ENCODE measurements around the gene GTF2IRD1. TPM values are rescaled to one million over a fixed set of nuclear protein-coding genes. Genes with fewer than 3 reads are reported as not detected.

Gene GTF2IRD1
- total RNA-seq, 1 experiment from 2014 or later = 54.0 TPM

- CTCF ChIA-PET = interaction anchor here (0.7 to 0.8 kb wide), 3 partner anchors 71 to 131 kb away, joined by 4 to 7 read pairs (median 5); no protein-coding TSS in a partner anchor
Observed at GRCh38 chr7:74449144-74449543, 4.6 kb upstream of the GTF2IRD1 start.

GRCh38 chr7:74449809-74450397 lies 3.8 kb upstream of the GTF2IRD1 start:
- DNase-seq (ENCODE audit: low read depth, low spot score) (peak; percentile 56), ATAC-seq (no peak; the same call in 1 of the 2 replicates)
- Histone ChIP-seq H3K27ac (ENCODE audit: low read length) (no peak overlapping the region), H3K27me3 (ENCODE audit: control insufficient read depth, insufficient read depth, low read length) (no peaks in the 10 kb centered on the region), H3K4me3 (ENCODE audit: low read depth in 2 of 2, low read length in 2 of 2) (no peak overlapping the region), H3K4me1 (ENCODE audit: control insufficient read depth, insufficient read depth, low read length) (peaks cover 16% of the 10 kb centered on the region), H3K9me3 (ENCODE audit: control insufficient read depth, insufficient read depth, low read depth, low read length) (no peaks in the 10 kb centered on the region), H3K36me3 (ENCODE audit: control insufficient read depth, insufficient read depth, low read length) (no peaks in the 10 kb centered on the region; the same call in 1 of the 2 replicates)
- intact Hi-C loops (cut with micrococcal nuclease; ENCODE audit: unreplicated experiment) (no loop called here), in situ Hi-C loops (cut with HindIII; ENCODE audit: low pct_unique_long_range_greater_than_20kb, low sequenced_read_pairs) (no loop called here)
- CTCF ChIA-PET = interaction anchor here (0.5 to 0.8 kb wide), 7 partner anchors 23 to 152 kb away, joined by 3 to 7 read pairs (median 5); no protein-coding TSS in a partner anchor
- POLR2A ChIA-PET = no interaction called here
- BruUV-seq (replicated peaks) = no TSS peak
- peak; percentile 93 for TF ChIP-seq CTCF (IDR thresholded peaks at IDR 0.05)
- TF ChIP-seq SIN3A (IDR thresholded peaks at IDR 0.05; ENCODE audit: borderline replicate concordance, insufficient read depth, low read depth, low read length) = no peak
- TF ChIP-seq TCF7L2 (IDR thresholded peaks at IDR 0.05; ENCODE audit: low read depth, low read length) = no peak
- TF ChIP-seq REST (IDR thresholded peaks at IDR 0.05; ENCODE audit: insufficient read depth in 1 of 2, low read depth in 2 of 2, low read length in 1 of 2) = no peak
- no peak for TF ChIP-seq POLR2AphosphoS5 (IDR thresholded peaks at IDR 0.05; ENCODE audit: low read depth, low read length)

More at GRCh38 chr7:74449144-74449543, 4.6 kb upstream of the GTF2IRD1 start:
- no TSS peak for BruUV-seq (replicated peaks)
- POLR2A ChIA-PET = no interaction called here
- Histone ChIP-seq H3K36me3 (ENCODE audit: control insufficient read depth, insufficient read depth, low read length) (no peaks in the 10 kb centered on the region; the same call in 1 of the 2 replicates), H3K27me3 (ENCODE audit: control insufficient read depth, insufficient read depth, low read length) (no peaks in the 10 kb centered on the region), H3K4me1 (ENCODE audit: control insufficient read depth, insufficient read depth, low read length) (peaks cover 15% of the 10 kb centered on the region), H3K27ac (ENCODE audit: low read length) (no peak overlapping the region), H3K9me3 (ENCODE audit: control insufficient read depth, insufficient read depth, low read depth, low read length) (no peaks in the 10 kb centered on the region), H3K4me3 (ENCODE audit: low read depth in 2 of 2, low read length in 2 of 2) (no peak overlapping the region)
- intact Hi-C loops (cut with micrococcal nuclease; ENCODE audit: unreplicated experiment) = no loop called here
- TF ChIP-seq SIN3A (IDR thresholded peaks at IDR 0.05; ENCODE audit: borderline replicate concordance, insufficient read depth, low read depth, low read length) (no peak), POLR2AphosphoS5 (IDR thresholded peaks at IDR 0.05; ENCODE audit: low read depth, low read length) (no peak), REST (IDR thresholded peaks at IDR 0.05; ENCODE audit: insufficient read depth in 1 of 2, low read depth in 2 of 2, low read length in 1 of 2) (no peak), TCF7L2 (IDR thresholded peaks at IDR 0.05; ENCODE audit: low read depth, low read length) (no peak), CTCF (IDR thresholded peaks at IDR 0.05) (no peak)
- in situ Hi-C loops (cut with HindIII; ENCODE audit: low pct_unique_long_range_greater_than_20kb, low sequenced_read_pairs) = no loop called here
- no peak for DNase-seq (ENCODE audit: low read depth, low spot score)
- ATAC-seq = no peak
